Measurements from ENCODE around the gene RPIA.

Gene RPIA

DNA sequence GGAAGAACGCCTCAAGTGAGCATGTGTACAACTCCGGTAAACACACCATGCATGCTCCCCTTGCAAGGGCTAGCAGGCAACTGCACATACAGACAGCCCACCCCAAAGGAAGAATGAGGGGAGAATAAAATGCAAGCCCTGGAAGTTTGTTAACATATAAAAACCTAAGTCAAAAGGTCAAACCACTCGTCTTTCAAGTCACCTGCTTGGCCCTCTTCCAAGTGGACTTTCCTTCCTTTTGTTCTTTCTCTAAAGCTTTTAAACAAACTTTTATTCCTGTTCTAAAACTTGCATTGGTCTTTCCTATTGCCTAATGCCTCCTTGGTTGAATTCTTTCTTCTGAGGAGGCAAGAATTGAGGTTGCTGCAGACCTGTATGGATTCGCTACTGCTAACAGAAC lies 5.2 kb upstream of the RPIA start:
- no peak for DNase-seq

DNA sequence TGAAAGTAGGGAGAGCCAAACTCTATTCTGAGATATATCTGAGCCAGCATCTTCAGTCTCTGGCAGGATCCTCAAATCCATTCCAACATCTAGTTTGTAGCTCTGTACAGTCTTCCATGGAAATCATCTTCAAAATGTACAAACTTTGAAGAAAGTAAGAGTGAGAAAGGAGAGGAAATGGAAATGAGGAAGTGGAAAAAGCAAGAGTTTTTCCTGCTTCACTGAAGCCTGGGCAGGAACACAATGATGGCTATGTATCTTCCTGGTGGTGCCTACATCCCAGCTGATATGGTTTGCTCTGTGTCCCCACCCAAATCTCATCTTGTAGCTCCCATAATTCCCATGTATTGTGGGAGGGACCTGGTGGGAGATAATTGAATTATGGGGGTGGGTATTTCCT lies 4.1 kb upstream of the RPIA start:
- no peak for DNase-seq

DNA sequence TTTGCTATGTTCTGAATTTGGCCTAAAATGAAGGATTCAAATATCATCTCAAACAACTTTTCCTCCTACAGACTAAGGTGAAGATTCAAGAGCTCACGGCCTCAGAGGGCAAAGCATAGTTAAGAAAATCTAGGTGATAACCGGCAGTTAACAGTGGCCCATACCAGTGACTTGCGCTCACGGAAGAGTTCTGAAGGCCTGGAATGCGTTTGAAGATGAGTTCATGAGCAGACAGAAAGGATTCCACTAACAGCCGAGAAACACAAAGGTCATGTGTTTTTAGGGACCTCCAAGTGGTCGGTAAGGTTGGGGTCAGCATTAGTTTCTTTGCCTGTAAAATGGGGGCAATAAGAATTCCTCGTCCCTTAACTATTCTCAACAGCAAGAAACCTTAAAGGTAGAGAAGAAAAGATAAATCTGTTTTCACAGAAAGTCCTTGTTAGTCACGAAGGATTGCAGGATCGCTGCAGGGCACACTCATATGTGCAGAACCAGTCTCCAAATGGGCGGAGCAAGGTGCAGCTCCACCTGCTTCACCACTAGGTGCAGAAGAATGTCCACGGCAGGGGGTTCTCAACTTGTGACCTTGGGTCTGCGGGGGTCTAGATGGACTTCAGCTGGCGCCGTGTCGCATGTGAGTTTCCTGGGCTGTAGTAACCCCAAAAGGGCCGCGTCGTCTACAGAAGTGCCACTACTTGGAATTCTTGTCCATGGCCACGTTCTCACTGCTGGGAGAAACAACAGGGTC lies 708 bp upstream of the RPIA start:
- no peak for DNase-seq

DNA sequence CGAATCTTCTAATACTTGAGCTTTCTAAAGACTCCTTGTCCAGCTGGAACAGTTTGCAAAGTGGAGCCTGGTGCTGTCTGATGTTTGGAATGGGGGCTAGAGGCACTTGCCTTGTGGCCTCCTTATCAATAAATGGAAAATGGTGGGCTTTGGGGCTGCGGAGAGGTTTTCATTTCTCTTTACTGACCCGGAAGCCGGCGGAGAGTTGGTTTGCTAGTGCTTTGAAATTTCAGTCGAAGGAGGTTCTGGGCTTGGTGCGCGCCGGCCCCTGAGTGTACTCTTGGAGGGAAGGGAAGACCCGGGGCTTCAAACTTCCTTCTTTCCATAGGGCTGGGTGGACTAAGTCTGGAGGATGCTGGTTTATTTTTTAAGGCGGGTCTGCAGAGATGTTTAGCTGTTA lies 714 bp downstream of the RPIA start:
- peak; percentile 16 for DNase-seq

DNA sequence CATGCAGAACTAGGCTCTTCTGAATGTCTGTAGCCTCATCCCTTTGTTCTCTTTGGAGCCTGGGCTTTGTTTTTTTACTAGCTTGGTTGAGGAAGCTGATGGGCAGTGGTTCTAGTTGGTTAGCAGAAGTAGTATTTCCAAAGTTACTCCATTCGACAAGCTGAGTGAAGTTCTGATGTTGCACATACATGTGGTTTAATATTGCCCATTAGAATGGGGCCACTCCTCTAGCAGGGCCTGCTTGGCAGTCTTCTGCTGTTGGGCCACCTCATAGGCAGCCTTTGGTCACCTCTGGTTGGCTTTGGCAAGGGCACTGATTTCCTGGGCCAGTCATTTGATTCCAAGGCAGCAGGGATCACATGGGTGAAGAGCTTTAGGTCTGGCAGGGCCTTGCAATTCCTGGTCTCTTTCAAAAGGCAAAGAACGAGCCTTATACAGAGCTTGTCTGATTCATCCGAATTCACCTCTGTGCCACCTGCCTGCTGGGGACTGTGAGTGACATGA lies 2.5 kb downstream of the RPIA start:
- DNase-seq, result peak; percentile 75

DNA sequence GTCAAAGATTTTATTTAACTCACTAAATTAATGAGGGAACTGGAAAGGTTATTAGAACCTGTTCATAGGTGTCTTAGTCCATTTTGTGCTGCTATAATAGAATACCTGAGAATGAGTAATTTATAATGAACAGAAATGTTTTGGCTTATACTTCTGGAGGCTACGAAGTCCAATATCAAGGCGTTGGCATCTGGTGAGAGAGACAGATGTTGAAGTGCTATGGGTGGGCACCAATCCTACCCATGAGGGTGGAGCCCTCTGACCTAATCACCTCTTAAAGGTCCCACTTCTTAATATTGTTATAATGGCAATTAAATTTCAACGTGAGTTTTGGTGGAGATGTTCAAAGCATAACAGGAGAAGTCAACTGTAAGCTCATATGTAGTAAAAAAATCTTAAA lies 5.1 kb downstream of the RPIA start:
- DNase-seq, result no peak

DNA sequence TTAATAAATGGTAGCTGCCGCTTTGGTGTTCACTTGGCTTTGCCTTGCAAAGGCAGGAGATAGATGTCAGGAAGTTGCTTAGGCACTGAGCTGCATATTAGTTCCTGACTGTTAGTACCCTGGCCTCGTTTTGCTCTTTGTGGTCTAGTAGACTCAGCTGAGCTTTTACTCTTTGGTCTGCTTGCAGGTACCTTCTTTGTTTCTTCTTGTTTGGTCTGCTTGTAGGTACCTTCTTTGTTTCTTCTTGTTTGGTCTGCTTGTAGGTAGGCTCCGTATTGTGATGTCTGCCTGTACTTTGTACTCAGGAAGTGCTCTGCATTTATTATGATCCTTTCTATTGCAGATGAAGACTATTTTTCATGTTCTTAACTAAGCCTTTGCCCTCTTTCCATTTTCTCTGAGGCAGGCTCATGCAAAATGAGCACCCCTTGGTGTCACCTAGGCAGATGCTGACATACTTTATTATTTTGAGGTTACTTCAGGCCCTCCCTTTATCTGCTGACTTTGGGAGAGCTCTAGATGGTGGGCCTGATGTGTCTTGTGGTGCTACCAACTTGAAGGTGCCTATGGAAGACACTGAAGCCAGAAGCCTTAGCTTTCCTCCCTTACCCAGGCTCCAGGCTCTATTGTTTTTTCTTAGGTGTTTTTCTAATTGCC lies 6.0 kb downstream of the RPIA start:
- DNase-seq, result no peak

DNA sequence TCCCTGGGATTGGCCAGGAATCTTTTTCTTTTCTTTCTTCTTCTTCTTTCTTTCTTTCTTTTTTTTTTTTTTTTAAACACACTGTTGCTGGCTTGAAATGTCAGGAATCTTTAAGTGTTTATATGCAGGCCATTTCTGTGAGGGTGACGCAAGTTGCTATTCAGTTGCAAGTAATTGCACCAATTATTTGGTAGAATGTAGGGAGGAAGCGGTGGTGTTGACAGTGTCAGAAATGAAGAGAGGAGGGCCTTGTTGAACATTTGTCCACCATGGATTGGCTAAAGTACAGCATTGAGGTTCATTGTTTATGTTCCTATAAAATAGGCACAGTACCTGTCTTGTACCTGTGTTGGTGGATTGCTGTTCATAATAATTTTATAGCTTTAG lies 6.5 kb downstream of the RPIA start:
- DNase-seq, result no peak

DNA sequence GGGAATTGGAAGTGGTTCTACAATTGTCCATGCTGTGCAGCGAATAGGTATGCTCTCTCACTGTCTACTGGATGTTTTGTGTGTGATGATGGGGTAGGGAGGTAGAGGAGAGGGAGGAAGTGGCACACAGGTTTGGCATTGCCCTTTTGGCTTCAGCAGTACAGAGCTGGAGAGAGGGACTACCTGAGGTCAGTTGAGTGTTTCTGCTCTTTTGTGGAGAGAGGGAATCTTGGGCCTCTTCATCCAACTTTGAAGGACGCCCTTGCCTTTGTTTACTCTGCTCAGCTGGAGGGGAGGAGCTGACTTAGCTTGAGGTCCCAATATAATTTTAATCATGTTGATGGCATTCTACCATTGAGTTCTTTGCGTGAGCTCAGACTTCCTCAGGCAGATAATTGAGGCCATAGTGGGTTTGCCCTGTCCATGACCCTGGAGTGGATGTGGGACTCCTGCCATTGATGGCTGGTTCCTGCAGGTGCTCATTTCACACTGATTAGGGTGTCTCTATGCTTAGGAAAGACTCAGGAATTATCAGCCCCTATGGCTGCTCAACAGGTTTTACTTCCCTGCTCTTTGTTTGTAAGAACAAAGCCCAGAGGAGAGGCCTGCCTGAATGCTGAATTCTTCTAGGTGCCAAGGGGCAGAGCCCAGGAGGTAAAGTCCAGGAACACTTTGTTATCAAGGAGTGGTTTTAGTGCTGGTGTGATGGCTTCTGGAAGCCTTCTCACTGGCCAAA lies 7.2 kb downstream of the RPIA start:
- no peak for DNase-seq

DNA sequence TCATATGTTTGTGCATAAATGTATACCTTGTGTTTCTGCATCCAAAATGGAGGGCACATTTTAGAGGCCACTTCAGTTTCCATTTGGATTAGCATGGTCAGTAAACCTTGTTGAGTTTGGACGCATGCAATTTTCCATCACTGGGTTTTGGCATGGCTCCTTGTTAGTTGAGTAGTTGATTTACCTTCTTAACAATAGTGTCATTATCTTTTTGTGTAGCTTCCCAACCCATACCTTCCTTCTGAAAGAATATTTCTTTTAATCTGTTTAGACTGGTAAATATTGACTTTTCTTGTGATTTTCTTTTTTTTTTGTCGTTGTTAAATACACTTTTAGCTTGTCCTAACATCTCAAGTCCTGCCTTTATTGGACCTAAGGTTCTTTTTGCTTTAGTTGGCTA lies 15.5 kb downstream of the RPIA start:
- no peak for DNase-seq

DNA sequence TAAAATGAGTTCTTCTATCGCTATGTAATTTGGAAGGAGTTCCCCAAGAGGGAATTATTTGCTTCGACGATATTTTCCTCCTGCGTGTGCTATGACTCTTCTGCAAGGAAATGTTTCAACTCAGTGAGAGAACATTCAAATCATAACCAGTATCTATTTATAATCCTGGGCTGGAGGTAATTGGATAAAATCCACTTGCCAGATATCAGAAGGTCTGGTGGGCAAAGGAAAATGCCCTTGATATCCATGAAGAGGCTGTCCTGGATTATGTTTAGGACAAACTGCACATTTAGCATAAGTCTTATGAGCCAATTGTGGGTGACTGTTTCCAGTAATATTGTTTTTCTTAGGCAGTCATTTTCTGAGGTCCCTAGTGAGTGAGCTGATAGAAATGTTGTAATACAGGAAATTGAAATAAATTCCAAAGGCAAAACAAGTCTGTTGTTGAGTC lies 17.7 kb downstream of the RPIA start:
- no peak for DNase-seq

DNA sequence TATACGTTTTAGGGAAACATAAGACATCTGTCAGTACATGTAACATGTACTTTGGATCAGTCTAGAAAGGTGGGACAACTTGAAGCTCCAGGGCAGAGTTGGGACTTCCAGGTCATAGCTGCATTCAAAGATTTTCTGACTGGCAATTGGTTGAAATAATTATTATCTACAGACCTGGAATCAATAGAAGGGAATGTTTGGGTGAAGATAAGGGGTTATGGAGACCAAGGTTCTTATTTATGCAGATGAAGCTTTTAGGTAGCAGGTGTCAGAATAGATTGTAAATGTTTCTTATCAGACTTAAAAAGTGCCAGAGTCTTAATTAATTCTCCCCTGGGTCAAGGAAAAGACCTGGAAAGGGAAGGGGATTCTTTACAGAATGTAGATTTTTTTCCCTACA lies 19.8 kb downstream of the RPIA start:
- no peak for DNase-seq

DNA sequence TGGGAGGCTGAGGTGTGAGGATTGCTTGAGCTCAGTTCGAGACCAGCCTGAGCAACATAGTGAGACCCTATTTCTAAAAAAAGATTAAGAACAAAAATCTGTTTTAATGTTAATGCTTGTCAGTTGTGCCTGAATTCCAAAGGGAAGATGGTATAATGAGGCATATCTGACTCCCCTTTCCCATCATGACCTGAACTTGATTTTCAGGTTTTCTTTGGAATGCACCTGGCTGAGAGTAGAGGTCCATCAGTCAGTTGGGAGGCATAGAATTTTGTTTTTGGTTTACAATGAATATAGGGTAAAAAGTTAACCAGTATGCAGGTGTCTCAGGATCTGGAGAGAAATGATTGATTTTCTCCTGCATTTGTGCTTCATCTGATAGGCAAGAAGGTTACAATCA lies 20.4 kb downstream of the RPIA start:
- DNase-seq, result no peak

DNA sequence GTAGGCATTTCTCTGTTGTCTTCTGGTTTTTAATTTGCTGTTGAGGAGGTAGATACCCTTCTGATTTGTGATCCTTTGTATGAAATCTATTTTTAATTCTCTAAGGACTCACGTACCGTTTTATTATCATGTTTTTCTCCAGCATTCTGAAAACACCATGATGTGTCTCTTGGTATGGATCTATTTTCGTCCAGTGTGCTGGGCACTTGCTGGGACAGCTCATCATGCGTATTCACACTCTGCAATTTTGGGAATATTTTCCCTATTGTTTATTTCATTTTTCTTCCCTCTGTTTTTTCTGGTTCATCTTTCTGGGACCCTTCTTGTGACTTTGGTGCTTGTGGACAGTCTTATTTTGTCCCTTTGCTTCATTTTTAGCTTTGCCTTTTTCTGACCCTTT lies 21.9 kb downstream of the RPIA start:
- no peak for DNase-seq

DNA sequence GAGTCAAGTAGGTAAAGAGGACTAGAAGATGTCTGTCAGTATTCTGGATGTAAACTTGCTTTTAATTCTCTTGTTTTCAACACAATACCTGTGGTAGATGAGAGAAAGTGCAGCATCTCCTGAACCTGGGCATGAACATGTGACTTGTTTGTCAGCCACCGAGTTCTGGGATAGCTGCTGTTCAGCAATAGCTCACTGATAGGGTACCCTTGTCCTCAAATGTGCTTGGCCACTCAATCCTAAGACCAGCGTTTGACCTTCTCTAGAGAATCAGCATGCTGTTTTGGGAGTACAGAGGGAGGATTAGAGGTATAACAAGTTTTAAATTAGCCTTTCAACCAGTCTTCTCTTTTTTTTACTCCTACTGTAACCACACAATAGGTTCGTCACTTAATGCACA lies 23.2 kb downstream of the RPIA start:
- DNase-seq, result no peak

DNA sequence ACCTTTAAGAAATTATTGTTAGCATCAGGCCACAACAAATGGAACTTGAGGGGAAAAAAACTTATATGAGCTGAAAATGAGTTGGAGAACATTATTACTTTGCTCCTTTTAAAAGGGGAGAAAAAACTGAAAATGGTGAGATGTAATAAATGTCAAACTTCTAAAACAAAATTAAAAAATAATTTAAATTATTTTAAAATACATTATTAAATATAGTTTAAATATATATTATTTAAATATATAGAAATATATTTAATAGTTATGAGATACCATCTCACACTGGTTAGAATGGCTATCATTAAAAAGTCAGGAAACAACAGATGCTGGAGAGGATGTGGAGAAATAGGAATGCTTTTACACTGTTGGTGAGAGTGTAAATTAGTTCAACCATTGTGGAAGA lies 28.9 kb downstream of the RPIA start:
- no peak for DNase-seq

DNA sequence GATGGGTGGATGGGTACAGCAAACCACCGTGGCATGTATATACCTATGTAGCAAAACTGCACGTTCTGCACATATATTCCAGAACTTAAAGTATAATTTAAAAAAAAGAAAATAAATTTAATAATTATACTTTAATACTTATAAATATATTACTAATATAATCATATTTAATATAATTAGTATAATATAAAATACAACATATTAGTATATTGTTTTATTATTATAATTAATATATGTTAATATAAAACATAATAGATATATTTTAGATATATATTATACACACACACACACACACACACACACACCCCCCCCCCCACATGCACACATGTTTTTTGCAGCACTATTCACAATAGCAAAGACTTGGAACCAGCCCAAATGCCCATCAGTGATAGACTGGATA lies 29.8 kb downstream of the RPIA start:
- DNase-seq, result no peak

DNA sequence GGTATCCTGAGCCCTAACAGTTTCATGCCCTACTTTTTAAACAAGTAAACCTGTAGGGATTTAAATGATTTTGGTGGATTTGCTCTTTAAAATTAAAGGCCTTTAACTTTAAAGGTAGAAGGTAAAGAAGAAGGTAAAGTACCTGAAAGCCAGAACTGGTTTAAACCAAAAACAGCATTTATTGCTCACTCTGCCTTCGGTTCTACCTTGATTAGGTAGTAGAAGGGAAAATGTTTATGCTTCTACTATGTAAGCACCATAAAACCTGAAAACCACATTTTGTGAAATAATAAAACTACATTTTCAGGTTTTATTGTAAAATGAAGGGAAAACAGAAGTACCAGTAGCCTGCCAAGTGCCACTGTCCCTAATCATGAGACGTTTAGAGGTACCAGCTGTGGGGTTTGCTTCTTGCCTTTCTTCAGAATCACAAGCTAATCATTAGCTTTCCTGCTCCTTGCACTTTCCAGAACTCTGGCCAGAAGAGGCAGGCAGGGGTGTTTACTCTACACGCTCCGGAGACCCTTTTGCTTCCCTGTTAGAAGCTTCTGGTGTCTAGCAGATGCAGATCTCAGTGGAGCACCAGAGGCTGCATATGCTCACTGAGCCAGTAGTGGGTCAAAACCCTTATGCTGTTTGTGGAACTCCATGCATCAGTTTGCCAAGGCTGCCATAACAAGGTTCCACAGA lies 33.3 kb downstream of the RPIA start:
- DNase-seq, result no peak

DNA sequence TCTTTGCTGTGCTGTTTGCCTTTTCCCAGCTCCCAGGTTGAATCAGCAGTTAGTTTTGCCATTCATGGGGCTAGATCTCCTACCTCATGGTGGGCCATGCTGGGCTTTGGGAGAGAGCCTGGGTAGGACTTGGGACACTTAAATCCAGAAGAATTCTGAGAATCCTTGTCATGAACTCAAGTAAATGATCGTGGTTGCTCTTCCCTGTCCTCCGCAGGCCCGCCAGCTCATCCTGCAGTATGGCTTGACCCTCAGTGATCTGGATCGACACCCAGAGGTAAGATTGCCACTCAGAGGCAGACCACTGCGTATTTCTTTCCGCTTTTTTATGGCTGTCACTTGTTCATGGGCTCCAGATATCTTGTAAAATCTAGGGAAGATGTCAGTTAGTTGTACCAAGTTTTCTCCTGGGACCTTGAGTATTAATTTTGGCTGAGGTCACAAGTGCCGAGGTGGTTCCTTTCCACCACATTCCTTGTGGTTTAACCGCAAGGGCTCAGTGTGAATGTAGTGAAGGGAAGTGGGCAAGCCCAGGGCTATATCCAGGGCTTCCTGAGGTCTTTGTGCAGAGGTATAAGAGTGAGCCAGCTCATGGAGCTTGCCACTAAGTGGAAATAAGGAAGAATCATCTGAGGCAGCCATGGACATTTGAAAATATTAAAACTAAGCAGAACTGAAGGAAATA lies 37.7 kb downstream of the RPIA start:
- no peak for DNase-seq

DNA sequence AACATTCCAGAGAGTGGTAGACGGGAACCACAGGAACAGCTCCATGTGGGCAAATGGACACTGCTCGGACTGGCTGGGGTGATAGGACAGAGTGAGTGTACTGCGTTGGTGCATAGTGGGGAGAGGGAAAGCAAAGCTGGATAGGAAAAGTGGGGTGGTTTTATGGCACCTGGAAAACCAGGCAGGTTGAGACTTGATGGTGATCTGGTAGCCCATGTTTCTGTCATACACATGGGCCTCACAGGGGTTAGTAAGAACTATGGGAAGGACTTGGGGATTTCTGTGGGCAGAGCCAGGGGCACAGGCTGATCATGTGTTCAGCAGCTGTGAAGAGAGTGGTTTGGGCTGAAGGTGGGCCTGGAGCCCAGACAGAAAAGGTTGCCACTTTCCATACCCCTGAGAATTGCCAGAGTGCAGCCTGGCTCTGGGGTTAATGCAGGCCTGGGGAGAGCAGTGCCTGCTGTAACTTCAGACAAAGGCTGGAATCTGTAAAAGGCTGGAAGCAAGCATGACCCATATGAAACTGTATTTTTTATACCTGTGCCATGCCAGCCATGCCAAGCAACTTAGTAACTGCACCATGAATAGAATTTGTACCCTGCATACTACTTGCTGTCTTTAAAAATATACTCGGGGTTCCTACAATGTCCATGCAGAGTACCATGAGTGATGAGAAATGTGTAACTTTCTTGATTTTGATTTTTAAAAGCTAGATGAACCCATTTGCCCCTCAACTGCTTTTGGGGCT lies 41.9 kb downstream of the RPIA start:
- no peak for DNase-seq

DNA sequence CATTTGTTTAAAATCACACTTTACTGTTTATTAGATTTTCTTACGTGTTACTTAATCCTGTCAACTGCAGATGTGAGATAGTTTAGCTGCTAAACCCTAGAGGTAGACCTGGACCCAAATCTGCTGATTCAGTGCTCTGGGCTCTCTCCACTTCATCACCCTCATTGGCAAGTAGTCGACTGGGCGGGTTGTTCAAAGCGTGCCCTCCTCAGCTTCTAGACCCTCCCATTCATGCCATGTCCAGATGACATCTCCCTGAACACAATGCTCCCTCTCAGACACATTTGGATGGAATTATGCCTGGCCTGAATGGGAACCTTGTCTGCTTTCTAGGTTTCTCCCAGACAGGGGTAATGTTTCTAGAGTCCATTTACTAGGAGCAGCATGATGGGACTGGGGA lies 43.7 kb downstream of the RPIA start:
- no peak for DNase-seq

DNA sequence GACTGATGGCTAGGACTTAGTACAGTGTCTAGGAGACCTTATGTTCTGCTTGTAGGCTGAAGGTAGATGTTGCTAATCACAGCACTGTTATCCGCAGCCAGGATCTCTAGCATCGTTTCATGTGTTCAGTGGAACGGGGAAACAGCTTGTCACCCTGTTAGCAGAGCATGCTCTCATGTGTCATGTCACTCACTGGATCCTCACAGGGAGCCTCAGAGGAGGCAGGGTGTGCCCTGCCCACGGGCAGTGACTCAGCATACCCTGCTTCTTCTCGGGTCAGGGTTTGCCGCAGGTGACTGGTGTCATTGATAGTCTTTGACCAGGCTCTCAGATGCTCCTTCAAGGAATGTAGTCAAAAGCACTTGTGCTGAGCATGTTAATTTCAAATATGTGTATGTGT lies 44.4 kb downstream of the RPIA start:
- DNase-seq, result peak; percentile 21

Data from inflammatory macrophage treated with lipopolysaccharide for 4 hours (primary cell).